ENCODE data around the gene TIAM2.

- no peak for TF ChIP-seq CTCF (IDR thresholded peaks at IDR 0.05; ENCODE audit: low read length)
- no peak for TF ChIP-seq EZH2 (optimal IDR thresholded peaks at IDR 0.05; ENCODE audit: low read depth, low read length)
- TF ChIP-seq EZH2phosphoT487 (IDR thresholded peaks at IDR 0.05; ENCODE audit: low read length), result no peak
These were observed 212.1 kb downstream of the TIAM2 start for GRCh38 chr6:155207223-155207622.

Data from MM.1S (cell line).